Psoas muscle (tissue), 8 donors: ENCODE results near the gene ANK2. TPM values are rescaled to one million over a fixed set of nuclear protein-coding genes. Genes with fewer than 3 reads are reported as not detected.
"Not testable (repeated sequence)": the region's sequence is repeated elsewhere in the genome, so short reads cannot be mapped to it uniquely, and the experiment has no call there.

Experiments used
- ATAC-seq, 4 donors: fragments of 200-7000 bp; cut with Tn5 transposase; one replicate each; pipeline ENCODE4 v1.9.1; 2020; ENCODE audit warnings: moderate library complexity in 3 of 4, mild to moderate bottlenecking in 2 of 4
- DNase-seq, 2 donors: peaks; one replicate each; pipeline ENCODE4 v3.0.0-alpha.2; 2020
- H3K27ac ChIP-seq: fragments of 200-600 bp; one replicate; pipeline ENCODE4 v1.8.0; 2022
- H3K27me3 ChIP-seq, 3 donors: fragments of 200-600 bp in 1 of 3; one replicate each; pipeline versions ENCODE4 v1.6.1 to v1.8.0; 2013 to 2022; ENCODE audit warnings: low read length in 2 of 3, mild to moderate bottlenecking in 2 of 3, moderate library complexity in 1 of 3; ENCODE audit not compliant: insufficient read depth in 3 of 3
- H3K36me3 ChIP-seq, 2 donors: fragments of 200-600 bp in 1 of 2; one replicate each; pipeline versions ENCODE4 v1.6.1 to v1.8.0; 2013 to 2022; ENCODE audit warnings: low read depth in 1 of 2, mild to moderate bottlenecking in 1 of 2, moderate library complexity in 1 of 2; ENCODE audit not compliant: insufficient read depth in 1 of 2
- H3K4me1 ChIP-seq: fragments of 200-600 bp; one replicate; pipeline ENCODE4 v1.8.0; 2022
- H3K4me3 ChIP-seq: fragments of 200-600 bp; one replicate; pipeline ENCODE4 v1.8.0; 2022; ENCODE audit warnings: mild to moderate bottlenecking
- H3K9me3 ChIP-seq: fragments of 200-600 bp; one replicate; pipeline ENCODE4 v1.8.0; 2022
- WGBS, 3 donors: extraction: QIAGEN DNeasy Blood & Tissue Kit; methylation state at CpG; one replicate each; pipeline versions ENCODE4 v1.1.6 to v1.1.7; 2013; 5-methylcytosine and 5-hydroxymethylcytosine counted together
- intact Hi-C, 2 donors: fragments of 100-400 bp; cut with DNase I; formaldehyde crosslinking; loops; one replicate each; pipeline versions ENCODE4 v1.11.0 to v1.14.2; 2022
- polyA plus RNA-seq, 3 donors: library from polyadenylated mRNA; stranded (reverse); fragments of 200-250 nt; gene quantifications; one replicate each; pipeline ENCODE4 v1.2.3, GENCODE V29; 2013
- total RNA-seq, 4 donors: library from RNA; stranded (reverse); fragmentation: NEBNext Ultra II Directional in 2 of 4; extraction: Animal tissue kit (Norgen Biotek cat#: 25700) in 2 of 4; gene quantifications; one replicate each; pipeline versions ENCODE4 v1.2.1 to v1.2.4, GENCODE V29; 2021 to 2023
- TF ChIP-seq, protein P1 (sequence below): fragments of 200-600 bp; IDR thresholded peaks from one replicate; pipeline ENCODE4 v1.8.0; 2022; ENCODE audit warnings: antibody characterized with exemption
- donor health status: healthy with polysubstance abuse.
- donor health status: DM: no; HTN: no; CAD: no; lungs with moderate emphysema.
- donor health status: Bipolar disorder and iron deficiency.
- donor health status: healthy.
- donor health status: DM: yes; HTN: yes; CAD: no.
- donor health status: DM: no; HTN: no; CAD: no.
- donor health status: DM: no; HTN: no; CAD: no.
- donor health status: DM: yes; HTN: yes; CAD: no.

ANK2 gene
- total and polyA plus RNA-seq, 7 donors, result 14.1 to 153 (median 78.5) TPM

DNA sequence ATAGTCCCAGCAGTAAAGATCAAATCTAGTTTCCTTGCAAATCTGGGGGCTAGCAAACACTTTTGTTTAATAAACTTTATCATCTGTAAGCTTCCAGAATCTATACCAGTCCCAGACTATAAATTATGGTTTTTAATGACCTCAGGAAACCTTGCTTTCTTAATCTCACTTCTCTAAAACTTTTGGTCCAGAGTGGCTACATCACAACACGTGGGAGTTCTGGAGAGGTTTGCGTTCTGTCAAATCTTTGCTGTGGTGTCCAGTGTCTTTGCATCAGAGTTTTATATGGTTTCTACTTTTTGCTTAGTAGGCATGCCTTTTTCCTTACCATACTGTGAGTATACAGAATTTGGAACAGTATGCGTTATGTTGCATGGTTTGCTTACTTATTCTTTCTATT lies 193.9 kb downstream of the ANK2 start:
- intact Hi-C loops, result loop anchor here (10.0 kb wide), 1 partner anchor 139 kb away; no protein-coding TSS in a partner anchor
- ATAC-seq, result no peak
- no peaks in the 10 kb centered on the region for H3K9me3 ChIP-seq

DNA sequence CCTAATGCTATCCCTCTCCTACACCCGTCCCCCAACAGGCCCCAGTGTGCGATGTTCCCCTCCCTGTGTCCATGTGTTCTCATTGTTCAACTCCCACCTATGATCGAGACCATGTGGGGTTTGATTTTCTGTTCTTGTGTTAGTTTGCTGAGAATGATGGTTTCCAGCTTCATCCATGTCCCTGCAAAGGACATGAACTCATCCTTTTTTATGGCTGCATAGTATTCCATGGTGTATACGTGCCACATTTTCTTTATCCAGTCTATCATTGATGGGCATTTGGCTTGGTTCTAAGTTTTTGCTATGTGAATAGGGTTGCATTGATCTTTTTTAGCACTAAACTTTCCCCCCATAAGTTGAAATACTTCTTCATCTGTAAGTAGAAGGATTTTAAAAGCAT lies 195.3 kb downstream of the ANK2 start:
- not testable (repeated sequence) for H3K9me3 ChIP-seq, H3K27me3 ChIP-seq, H3K4me1 ChIP-seq, ATAC-seq, H3K4me3 ChIP-seq, DNase-seq, H3K27ac ChIP-seq
- H3K36me3 ChIP-seq, result peaks cover 0 to 20% of the 10 kb centered on the region in 2 donors
- WGBS, 3 donors, result 97 to 98% (median 97%) methylated on average over 4 of the region's 4 CpGs
- intact Hi-C loops, result loop anchor here (10.0 kb wide), 1 partner anchor 140 kb away; no protein-coding TSS in a partner anchor

More for the DNA sequence above, 193.9 kb downstream of the ANK2 start:
- H3K4me1 ChIP-seq, result no peaks in the 10 kb centered on the region
- TF ChIP-seq, protein P1, sequence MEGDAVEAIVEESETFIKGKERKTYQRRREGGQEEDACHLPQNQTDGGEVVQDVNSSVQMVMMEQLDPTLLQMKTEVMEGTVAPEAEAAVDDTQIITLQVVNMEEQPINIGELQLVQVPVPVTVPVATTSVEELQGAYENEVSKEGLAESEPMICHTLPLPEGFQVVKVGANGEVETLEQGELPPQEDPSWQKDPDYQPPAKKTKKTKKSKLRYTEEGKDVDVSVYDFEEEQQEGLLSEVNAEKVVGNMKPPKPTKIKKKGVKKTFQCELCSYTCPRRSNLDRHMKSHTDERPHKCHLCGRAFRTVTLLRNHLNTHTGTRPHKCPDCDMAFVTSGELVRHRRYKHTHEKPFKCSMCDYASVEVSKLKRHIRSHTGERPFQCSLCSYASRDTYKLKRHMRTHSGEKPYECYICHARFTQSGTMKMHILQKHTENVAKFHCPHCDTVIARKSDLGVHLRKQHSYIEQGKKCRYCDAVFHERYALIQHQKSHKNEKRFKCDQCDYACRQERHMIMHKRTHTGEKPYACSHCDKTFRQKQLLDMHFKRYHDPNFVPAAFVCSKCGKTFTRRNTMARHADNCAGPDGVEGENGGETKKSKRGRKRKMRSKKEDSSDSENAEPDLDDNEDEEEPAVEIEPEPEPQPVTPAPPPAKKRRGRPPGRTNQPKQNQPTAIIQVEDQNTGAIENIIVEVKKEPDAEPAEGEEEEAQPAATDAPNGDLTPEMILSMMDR, result no peak
- no peak overlapping the region for H3K27ac ChIP-seq
- peaks cover 0 to 18% of the 10 kb centered on the region in 2 donors for H3K36me3 ChIP-seq
- no peaks in the 10 kb centered on the region for H3K27me3 ChIP-seq
- DNase-seq, result no peak
- 79 to 87% (median 87%) methylated on average over 3 of the region's 3 CpGs for WGBS, 3 donors
- H3K4me3 ChIP-seq, result no peak overlapping the region

DNA sequence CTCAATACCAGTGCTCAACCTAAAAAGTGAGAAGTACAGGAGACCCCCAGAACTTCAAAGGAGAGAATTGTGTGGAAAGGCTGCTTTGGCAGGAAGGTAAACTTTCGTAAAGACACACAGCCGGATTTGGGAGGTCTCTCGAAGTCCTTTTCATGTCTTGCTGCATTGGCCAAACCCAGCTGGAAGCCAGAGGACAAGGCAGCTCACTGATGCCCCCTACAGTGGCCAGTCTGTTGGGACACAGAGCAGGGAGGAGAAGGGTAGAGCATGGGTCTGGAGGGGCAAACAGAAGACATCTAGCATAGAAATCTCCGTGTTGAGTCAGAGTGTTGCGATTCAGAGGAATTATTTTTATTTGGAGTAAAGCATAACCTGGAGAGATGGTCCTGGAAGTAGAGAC lies 198.9 kb downstream of the ANK2 start:
- TF ChIP-seq, protein P1, result peak; percentile 25
- no peaks in the 10 kb centered on the region for H3K9me3 ChIP-seq
- H3K4me3 ChIP-seq, result no peak overlapping the region
- DNase-seq (peak in 1 of 2 donors; percentile 48), ATAC-seq (peak in 1 of 4 donors; percentile 67)
- H3K36me3 ChIP-seq, result peaks cover 0 to 18% of the 10 kb centered on the region in 2 donors
- no peaks in the 10 kb centered on the region for H3K27me3 ChIP-seq
- intact Hi-C loops, result loop anchor here (10.0 kb wide), 1 partner anchor 144 kb away; no protein-coding TSS in a partner anchor
- WGBS, 3 donors, result 91 to 95% (median 92%) methylated on average over 5 of the region's 5 CpGs
- H3K27ac ChIP-seq, result no peak overlapping the region
- H3K4me1 ChIP-seq, result no peaks in the 10 kb centered on the region

DNA sequence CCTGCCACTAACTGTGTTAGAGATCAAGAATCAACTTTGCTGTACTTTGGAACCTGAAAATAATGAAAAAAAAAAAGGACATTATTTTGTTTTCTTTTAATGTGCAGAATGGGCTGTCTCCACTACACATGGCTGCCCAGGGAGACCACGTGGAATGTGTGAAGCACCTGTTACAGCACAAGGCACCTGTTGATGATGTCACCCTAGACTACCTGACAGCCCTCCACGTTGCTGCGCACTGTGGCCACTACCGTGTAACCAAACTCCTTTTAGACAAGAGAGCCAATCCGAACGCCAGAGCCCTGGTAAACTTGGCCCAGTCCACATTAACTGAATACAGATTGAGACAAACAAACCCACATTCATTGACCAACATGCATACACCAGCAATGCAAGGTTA lies 206.2 kb downstream of the ANK2 start:
- no peak for ATAC-seq

DNA sequence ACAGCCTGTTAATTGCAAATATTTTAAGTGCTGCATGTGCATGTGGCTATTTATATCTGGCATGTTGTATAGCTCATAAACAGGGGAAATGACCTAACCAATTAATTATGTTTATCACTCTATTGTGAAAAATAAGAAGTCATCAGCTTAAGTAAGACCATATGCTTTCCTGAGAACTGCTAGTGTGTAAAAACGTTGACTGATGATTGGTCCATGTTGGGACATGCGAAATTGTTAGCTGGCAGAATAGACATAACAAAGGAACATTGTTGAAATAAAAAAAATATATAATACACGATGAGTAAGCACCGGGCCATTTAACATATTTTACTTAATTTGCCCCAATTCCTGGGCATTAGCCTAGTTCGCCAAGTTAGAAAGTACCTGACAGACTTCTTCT lies 207.5 kb downstream of the ANK2 start:
- peaks cover 0 to 48% of the 10 kb centered on the region in 2 donors for H3K36me3 ChIP-seq
- ATAC-seq (no peak), DNase-seq (no peak)
- intact Hi-C loops, result loop anchor here in 1 of 2 donors (10.0 kb wide), 1 partner anchor 532 kb away; no protein-coding TSS in a partner anchor
- TF ChIP-seq, protein P1, result no peak
- no peaks in the 10 kb centered on the region for H3K27me3 ChIP-seq
- no peak overlapping the region for H3K27ac ChIP-seq
- no peaks in the 10 kb centered on the region for H3K4me1 ChIP-seq
- WGBS, 3 donors, result 77 to 83% (median 80%) methylated on average over 5 of the region's 5 CpGs
- H3K9me3 ChIP-seq, result no peaks in the 10 kb centered on the region
- H3K4me3 ChIP-seq, result no peak overlapping the region

More for the DNA sequence above, 206.2 kb downstream of the ANK2 start:
- no peaks in the 10 kb centered on the region for H3K27me3 ChIP-seq
- H3K27ac ChIP-seq, result no peak overlapping the region
- no peak overlapping the region for H3K4me3 ChIP-seq
- TF ChIP-seq, protein P1, result no peak
- H3K36me3 ChIP-seq, result peaks cover 0 to 48% of the 10 kb centered on the region in 2 donors
- WGBS, 3 donors, result 75 to 78% (median 76%) methylated on average over 6 of the region's 6 CpGs
- DNase-seq, result no peak
- intact Hi-C loops, result loop anchor here in 1 of 2 donors (10.0 kb wide), 1 partner anchor 531 kb away; no protein-coding TSS in a partner anchor
- H3K4me1 ChIP-seq, result no peaks in the 10 kb centered on the region
- H3K9me3 ChIP-seq, result no peaks in the 10 kb centered on the region
